ENCODE measurements around the gene LCE3C. TPM values are rescaled to one million over a fixed set of nuclear protein-coding genes. Genes with fewer than 3 reads are reported as not detected.
"Not testable (repeated sequence)": the region's sequence is repeated elsewhere in the genome, so short reads cannot be mapped to it uniquely, and the experiment has no call there.

LCE3C gene, protein sequence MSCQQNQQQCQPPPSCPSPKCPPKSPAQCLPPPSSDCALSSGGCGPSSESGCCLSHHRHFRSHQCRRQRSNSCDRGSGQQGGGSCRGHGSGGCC
- not detected in 2 replicates for total RNA-seq (2014; rRNA removed; shearing (Covaris generic))

DNA sequence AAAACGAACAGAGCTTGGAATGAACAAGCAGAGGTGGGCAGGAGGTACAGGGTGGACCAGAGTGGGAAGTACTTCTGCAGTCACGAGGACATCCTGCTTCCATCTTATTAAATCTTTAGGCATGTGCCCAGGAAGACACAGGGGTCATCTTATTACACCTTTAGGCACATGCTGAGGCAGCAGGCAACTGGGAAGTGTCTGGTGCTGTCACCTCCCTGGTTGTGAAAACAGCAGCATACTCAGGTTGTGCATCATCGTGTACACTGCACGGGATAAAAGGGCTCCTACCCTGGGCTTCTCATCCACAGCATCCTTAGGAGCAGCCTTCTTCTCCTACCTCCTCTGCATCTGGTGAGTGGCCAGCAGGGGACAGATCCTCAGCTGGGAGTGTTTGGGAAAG is at the start of gene LCE3C:
Gene LCE3C, plus strand, starts transcription at position 301 of the 400 bp plus-strand sequence. CDS start 498 bp downstream, outside the sequence.
- DNase-seq (ENCODE audit: low spot score): no peak

DNA sequence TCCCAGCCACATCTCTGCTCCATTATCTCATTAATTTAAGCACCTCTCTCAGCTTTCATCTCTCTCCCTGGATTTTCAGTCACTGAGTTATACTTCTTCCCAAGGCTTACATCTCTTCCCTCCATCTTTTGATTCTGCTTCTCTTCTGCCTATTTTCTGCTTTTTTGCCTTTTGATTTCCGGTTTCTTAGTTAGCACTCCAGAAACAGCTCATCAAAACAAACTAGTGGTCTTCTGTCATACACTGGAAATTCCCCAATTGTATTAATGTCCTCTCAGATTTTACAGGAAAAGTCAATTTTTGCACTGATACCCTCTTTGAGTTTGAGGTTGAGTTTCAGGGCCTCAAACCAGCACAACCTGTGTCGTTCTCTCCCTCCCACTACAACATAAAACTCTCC is 34.9 kb upstream of the LCE3C start:
- DNase-seq (ENCODE audit: low spot score): no peak

DNA sequence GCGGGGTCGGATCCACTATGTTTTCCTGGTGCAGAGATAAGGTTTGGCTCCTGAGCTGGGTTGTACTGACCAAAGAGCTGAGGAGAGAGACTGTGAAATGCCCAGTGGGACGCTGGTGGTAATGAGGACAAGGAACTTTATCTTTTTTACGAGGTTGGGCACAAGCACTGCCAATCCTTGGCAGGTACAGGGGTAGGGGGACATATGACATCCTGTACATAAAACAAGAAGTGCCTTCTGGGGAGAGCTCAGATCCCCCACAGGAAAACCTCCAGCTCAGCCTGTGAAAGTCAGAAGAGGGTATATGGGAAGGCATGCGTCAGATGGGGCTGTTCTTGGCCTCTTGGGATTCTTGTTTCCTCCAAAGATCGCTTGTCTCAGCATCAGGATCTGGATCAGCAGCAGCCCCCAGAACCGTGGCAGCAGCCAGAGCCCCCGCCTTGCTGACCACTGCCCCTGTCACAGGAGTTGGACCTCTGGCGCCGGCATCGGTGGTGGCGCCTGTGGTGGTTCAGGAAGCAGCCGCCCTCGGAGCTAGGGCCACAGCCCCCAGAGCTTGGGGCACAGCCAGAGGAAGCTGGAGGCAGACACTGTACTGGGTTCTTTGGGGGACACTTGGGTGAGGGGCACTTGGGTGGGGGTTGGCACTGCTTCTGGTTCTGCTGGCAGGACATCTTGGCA is 34.4 kb upstream of the LCE3C start:
- no peak for DNase-seq (ENCODE audit: low spot score)

DNA sequence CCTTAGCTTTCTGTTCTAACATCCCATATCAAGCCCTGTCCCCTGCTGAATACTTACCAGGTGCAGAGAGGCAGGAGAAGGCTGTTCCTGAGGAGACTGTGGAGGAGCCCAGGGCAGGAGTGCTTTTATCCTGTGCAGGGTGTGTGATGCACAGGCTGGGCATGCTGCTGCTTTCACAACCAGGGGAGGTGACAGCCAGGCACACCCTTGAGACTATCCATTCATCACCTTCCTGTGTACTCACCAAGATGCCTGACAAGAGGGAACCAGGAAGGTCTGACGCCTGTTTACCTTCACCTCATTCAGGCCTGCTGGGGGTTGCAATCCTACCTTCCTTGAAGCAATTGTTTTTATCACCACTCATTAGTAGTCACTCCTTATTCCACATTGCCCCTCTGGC is 33.4 kb upstream of the LCE3C start, which contains the start of gene LCE3E:
Gene LCE3E, minus strand, starts transcription at position 100 of the 400 bp plus-strand sequence. CDS start 572 bp downstream, outside the sequence.
- DNase-seq (ENCODE audit: low spot score): no peak

DNA sequence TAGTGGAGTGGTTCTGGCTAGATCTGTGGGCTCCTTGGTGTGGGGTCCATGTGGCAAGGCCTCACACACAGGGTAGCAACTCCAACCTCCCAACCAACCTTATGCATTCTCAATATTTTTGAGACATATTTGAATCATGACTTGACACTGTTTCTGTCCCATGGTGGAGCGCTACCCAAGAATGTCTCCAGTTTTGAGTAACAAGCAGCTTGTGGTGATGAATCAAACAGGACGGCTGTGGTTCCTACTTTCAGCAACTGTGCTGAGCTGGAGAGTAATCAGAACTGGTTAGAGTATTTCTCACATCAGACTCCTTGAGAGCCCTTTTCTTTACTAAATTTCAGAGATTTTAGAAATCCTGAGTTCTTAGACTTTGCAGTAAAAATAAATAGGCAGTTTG is 22.9 kb upstream of the LCE3C start:
- no peak for DNase-seq (ENCODE audit: low spot score)

DNA sequence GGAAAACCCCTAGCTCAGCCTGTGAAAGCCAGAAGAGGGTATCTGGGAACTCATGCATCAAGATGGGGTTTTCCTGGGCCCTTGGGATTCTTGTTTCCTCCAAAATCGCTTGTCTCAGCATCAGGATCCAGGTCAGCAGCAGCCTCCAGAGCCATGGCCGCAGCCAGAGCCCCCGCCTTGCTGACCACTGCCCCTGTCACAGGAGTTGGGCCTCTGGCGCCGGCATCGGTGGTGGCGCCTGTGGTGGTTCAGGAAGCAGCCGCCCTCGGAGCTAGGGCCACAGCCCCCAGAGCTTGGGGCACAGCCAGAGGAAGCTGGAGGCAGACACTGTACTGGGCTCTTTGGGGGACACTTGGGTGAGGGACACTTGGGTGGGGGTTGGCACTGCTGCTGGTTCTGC is 20.5 kb upstream of the LCE3C start:
- DNase-seq (ENCODE audit: low spot score): not testable (repeated sequence)

DNA sequence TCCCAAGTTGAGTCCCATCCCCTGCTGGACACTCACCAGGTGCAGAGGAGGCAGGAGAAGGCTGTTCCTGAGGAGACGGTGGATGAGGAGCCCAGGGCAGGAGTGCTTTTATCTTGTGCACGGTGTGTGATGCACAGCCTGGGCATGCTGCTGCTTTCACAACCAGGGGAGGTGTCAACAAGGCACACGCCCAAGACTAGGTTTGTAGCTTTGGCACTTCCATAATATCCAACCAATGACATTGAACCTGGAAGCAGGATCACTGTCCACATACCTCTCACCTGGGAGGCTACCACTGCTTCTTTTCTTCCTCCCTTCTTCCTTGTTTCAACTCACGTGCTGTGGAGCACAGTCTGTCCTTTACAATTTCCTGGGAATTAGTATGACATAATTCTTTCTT is 19.6 kb upstream of the LCE3C start, which contains the start of gene LCE3D:
Gene LCE3D, minus strand, starts transcription at position 84 of the 400 bp plus-strand sequence. CDS start 580 bp downstream, outside the sequence.
- no peak for DNase-seq (ENCODE audit: low spot score)

DNA sequence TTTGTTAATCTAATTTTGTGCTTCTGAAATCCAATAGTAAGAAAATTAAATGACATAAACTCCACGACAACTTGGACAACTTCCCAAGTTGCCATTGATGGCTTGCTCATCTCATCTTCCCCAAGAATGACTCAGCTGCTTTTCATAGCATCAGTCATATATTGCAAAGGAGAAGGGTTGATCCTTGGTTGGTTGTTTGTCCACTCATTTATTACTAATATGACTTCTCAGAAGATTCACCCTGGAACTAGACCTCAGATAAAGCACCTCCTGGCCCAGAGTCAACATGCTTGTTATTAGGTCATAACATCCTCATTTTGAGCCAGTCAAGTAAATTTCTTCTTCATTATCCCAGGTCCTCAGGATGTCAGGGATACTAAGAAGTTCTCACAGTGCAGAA is 17.4 kb upstream of the LCE3C start:
- no peak for DNase-seq (ENCODE audit: low spot score)

DNA sequence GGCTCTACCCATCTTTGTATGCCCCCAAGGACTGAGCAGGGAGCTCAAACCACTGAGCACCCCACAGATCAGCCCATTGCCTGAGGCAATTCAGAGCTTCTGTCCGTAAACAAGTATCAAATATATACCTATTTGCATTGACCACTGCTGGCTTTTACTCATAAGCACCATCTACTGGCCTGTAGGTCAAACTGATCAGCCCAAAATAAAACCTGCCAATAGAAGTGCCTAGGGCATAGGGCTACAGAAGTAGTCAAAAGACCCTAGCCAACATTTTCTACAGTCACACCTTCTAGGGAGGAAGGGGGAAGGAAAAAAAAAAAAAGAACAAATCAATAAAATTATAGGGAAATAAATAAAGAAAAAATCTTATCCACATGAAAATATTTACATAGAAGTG is 14.4 kb upstream of the LCE3C start:
- DNase-seq (ENCODE audit: low spot score): no peak

DNA sequence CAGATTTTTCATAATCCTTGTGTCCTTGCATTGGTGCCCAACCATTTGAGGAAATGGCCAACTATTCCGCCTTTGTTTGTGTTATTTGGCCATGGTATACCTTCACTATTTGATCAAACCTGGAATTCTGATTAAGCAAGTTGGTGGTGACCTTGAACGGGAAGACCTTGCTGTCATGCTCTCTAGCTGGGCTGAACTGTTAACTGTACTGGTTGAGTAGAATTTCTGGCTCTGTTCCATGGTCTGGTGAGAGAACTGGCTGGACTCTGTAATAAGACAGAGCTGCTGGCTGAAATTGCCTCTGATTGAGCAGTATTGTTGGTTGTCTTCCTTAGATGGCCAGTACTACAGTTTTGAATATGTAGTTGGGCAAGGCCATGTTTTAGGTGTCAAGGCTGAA is 3.0 kb upstream of the LCE3C start:
- no peak for DNase-seq (ENCODE audit: low spot score)

DNA sequence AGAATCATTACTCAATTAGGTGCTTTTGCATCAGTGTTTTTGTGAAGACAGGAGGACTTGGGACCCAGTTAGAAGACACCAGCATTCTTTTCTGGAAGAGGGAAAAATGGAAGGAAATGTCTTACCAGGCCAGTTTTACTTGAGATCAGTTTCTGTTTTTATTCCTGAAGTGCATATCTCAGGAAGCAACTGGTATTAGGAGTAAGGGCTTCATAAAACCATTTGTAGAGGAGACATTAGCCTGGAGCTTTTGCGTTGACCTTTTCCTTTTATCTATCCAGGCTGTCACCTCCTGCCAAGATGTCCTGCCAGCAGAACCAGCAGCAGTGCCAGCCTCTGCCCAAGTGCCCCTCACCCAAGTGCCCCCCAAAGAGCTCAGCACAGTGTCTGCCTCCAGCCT is 13.5 kb downstream of the LCE3C start, which contains the start of gene LCE3B:
Gene LCE3B, plus strand, starts transcription at position 301 of the 400 bp plus-strand sequence. Its CDS starts 0 bp downstream, at position 301.
- no peak for DNase-seq (ENCODE audit: low spot score)

DNA sequence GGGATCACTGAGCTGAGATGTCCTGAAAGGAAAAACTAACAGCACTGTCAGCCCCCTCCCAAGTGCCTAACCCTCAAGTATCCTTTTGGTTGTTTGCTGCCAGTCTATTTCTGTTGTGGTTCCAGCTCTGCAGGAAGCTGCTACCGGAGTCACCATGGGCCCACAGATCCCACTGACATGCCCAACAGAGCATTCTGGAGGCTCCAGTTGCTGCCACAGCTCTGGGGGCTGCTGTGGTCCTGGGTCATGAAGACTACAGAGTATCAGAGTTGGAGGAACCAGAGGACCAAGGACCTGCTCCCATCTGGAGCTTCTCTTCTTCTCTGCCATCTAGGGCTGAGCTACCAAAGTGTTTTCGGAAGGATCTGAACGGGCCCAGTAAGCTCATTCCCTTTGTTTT is 22.0 kb downstream of the LCE3C start:
- no peak for DNase-seq (ENCODE audit: low spot score)

DNA sequence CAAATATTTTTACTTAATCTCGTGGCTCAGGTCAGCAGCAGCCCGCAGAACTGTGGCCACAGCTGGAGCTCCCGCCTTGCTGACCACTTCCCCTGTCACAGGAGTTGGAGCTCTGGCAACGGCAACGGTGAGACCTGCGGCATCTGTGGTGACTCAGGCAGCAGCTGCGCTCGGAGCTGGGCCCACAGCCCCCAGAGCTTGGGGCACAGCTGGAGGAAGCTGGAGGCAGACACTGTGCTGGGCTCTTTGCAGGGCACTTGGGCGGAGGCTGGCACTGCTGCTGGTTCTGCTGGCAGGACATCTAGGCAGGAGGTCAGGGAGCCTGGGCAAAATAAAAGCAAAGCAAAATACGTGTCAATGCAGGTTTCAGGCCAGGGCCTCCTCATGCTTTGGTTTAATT is 22.8 kb downstream of the LCE3C start, which contains the start of gene LCE3A:
Gene LCE3A, minus strand, starts transcription at position 301 of the 400 bp plus-strand sequence. Its CDS starts 0 bp downstream, at position 301.
- DNase-seq (ENCODE audit: low spot score): no peak

DNA sequence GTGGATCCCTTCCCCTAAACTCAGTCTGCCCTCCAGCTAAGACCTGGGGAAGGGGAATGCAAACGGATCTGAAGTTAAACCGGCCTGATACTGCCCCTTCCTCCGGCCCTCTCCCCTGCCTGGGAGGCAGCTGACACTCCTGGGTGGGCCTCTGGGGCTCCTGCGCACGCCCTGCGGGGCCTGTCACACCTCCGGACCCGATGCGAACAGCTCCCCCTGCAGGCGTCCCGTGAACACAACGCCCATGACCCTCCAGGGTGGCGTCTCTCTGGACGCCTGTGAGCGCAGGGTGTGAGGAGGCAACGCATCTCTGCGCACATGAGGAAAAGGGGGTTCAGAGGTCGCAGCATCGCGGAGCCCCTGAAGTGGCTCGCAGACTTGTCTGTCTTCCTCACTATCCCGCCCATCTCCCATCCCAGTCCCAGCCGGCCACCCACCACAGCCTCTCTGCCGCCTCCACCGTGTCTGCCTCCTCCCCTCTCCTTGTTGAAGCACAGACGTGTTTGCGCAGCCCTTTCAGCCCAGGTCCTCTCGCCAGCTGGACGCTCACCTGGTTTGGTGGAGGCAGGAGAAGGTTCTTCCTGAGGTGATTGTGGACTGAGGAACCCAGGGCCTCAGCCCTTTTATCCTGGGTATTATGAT is 23.3 kb downstream of the LCE3C start:
- DNase-seq (ENCODE audit: low spot score): no peak

DNA sequence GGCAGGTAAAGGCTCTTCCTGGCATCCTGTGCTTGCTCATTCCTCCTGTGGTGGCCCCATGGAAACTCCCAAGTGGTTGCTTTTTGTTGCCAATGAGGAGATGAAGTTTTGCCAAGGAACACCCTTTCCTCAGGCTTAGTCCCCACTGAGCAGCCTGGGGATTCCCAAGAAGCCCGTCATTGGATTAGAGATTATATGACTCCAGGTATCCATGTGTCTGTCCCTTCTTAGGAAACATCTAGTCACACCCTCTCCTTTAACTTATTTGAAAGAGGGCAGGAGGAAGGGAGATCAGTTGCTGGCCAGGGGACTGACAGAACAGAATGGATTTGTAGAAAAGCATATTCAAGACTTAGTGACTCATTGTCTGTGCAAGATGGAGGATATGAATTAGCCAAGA is 26.7 kb downstream of the LCE3C start:
- DNase-seq (ENCODE audit: low spot score): no peak

DNA sequence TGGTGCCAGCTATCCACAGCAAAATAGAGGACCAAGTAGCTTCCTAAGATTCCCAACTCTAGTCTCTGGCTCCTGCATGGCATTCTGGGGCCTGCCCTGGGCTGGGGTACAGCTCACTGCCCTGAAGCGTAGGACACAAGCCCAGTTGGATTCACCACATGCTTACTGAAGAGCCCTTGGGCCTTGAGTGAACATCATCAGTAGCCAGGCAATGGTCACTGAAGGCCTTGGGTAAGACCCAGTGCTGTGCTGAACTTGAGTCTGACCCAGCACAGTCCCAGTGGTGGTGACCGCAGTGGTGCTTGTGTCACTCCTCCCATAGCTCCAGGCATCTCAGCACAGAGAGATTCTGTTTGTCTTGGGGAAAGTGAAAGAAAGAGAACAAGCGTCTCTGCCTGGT is 30.6 kb downstream of the LCE3C start:
- no peak for DNase-seq (ENCODE audit: low spot score)

DNA sequence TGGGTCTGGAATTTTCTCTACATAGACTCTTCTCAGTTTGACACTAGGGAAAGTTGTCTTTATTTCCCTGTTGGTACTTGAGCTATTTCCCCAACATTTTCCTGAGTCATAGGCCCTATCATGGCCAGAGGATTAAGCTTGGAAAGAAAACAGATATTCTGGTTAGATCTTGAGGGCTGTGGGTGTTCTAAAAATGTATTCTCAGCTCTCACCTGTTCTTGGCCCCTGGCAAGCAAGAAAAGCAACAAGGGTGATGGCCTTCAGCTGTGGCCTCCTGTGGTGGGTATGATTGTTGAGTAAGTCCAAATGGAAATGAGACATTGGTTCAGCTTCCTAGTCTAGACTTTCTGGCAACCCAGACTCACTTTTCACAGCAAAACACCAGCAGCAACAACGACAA is 40.3 kb downstream of the LCE3C start:
- no peak for DNase-seq (ENCODE audit: low spot score)

DNA sequence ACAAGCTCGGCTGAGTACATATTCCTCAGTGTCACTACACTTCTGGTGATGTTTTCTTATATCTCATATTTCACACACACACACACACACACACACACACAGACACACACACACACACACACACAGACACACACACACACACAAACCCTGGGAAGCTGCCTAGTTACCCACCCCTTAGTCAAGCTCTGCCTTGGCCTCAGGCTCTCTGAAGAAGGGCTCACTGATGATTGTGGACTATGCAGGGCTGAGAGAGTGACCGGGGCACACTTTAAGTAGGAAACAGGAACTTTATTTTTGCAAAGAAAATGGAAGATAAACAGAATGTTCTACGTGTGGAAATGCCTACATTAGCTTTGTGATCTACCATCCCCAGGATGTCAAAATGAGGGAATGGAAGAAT is 43.9 kb downstream of the LCE3C start:
- DNase-seq (ENCODE audit: low spot score): no peak

DNA sequence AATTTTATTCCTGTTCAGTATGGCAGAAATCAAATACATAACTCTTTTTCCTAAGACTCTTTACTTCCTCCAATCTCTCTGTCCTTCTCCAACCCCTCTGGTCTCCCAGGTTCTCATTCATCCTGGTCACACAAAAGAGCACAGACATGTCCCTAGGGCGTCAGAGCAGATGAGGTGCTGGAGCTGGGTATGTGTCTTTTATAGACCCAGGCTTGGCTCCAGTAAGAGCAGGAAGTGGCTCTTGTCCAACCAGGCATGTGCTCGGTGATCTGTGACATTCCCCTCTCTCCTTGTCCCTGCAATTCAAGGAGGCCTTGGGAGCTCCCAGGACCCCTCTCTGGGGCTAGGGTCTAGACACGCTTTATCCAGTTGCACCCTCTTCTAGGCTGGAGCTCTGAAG is 45.1 kb downstream of the LCE3C start:
- DNase-seq (ENCODE audit: low spot score): no peak

DNA sequence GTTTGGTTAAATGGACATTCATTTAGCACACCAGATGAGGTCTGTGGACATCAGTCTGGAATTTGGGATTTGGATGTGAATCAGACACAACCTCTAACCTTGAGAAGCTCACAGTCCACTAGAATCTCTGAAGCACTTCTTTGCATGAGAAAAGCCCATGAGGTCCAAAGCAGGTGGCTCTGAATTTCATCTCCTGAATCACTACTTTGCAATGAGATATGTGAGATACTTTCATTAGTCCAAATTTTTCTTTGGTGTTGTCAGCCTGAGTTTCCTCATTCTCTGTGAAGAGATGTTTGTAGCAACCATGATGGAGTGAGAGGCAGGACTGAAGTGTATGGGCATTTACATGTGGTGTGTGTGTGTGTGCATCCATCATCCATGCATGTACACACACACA is 46.6 kb downstream of the LCE3C start:
- DNase-seq (ENCODE audit: low spot score): no peak

All from HT-29 (cell line).